Measurements from ENCODE around the gene DHRS11.

GRCh38 chr17:36645422-36645821, 53.7 kb downstream of the DHRS11 start:
- TF ChIP-seq, protein P1, sequence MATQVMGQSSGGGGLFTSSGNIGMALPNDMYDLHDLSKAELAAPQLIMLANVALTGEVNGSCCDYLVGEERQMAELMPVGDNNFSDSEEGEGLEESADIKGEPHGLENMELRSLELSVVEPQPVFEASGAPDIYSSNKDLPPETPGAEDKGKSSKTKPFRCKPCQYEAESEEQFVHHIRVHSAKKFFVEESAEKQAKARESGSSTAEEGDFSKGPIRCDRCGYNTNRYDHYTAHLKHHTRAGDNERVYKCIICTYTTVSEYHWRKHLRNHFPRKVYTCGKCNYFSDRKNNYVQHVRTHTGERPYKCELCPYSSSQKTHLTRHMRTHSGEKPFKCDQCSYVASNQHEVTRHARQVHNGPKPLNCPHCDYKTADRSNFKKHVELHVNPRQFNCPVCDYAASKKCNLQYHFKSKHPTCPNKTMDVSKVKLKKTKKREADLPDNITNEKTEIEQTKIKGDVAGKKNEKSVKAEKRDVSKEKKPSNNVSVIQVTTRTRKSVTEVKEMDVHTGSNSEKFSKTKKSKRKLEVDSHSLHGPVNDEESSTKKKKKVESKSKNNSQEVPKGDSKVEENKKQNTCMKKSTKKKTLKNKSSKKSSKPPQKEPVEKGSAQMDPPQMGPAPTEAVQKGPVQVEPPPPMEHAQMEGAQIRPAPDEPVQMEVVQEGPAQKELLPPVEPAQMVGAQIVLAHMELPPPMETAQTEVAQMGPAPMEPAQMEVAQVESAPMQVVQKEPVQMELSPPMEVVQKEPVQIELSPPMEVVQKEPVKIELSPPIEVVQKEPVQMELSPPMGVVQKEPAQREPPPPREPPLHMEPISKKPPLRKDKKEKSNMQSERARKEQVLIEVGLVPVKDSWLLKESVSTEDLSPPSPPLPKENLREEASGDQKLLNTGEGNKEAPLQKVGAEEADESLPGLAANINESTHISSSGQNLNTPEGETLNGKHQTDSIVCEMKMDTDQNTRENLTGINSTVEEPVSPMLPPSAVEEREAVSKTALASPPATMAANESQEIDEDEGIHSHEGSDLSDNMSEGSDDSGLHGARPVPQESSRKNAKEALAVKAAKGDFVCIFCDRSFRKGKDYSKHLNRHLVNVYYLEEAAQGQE (IDR thresholded peaks at IDR 0.05; ENCODE audit: insufficient read depth in 1 of 2, low read depth in 2 of 2, low read length in 1 of 2): no peak
- TF ChIP-seq CTCF (IDR thresholded peaks at IDR 0.05): no peak
- no peak for TF ChIP-seq SIN3A (IDR thresholded peaks at IDR 0.05; ENCODE audit: borderline replicate concordance, insufficient read depth, low read depth, low read length)

Measured in Panc1 (cell line).